WTC11 (cell line): Measurements from ENCODE around the gene MARK2. TPM values are rescaled to one million over a fixed set of nuclear protein-coding genes. Genes with fewer than 3 reads are reported as not detected.

Experiments used
- ATAC-seq: fragments of 200-7000 bp; cut with Tn5 transposase; 2 replicates; pipeline ENCODE4 v1.10.0; 2021; ENCODE audit warnings: mild to moderate bottlenecking, moderate library complexity
- CTCF ChIA-PET: fragments of 300-600 bp; sonication (Branson Sonifier 250); formaldehyde crosslinking; loops from one replicate; lab custom pipeline; 2021; ENCODE audit warnings: antibody characterized with exemption; lab: Charles Lee
- POLR2A ChIA-PET: fragments of 350-600 bp; sonication (Branson Sonifier 250); formaldehyde crosslinking; loops from one replicate; lab custom pipeline; 2021; ENCODE audit warnings: antibody characterized with exemption; lab: Charles Lee
- DNase-seq: peaks from one replicate; pipeline ENCODE4 v3.0.0; 2021; ENCODE audit warnings: low spot score
- H3K27ac Mint-ChIP-seq: 2 replicates; pipeline ENCODE4 v1.8.0; 2021; ENCODE audit warnings: mixed read lengths
- H3K27me3 Mint-ChIP-seq: 2 replicates; pipeline ENCODE4 v1.8.0; 2021; ENCODE audit warnings: low read depth, mild to moderate bottlenecking, moderate library complexity, mixed read lengths
- H3K36me3 Mint-ChIP-seq: 2 replicates; pipeline ENCODE4 v1.8.0; 2021; ENCODE audit warnings: mixed read lengths
- H3K4me1 Mint-ChIP-seq: 2 replicates; pipeline ENCODE4 v1.8.0; 2022; ENCODE audit warnings: mixed read lengths
- H3K4me3 Mint-ChIP-seq: 2 replicates; pipeline ENCODE4 v1.8.0; 2021; ENCODE audit warnings: mild to moderate bottlenecking, moderate library complexity, mixed read lengths
- H3K9me3 Mint-ChIP-seq: 2 replicates; pipeline ENCODE4 v1.8.0; 2021; ENCODE audit warnings: mixed read lengths
- ATF1 ChIP-seq: sonication (generic); formaldehyde crosslinking; IDR thresholded peaks from 2 replicates; pipeline ENCODE4 v1.8.1; 2023; ENCODE audit warnings: mild to moderate bottlenecking, moderate library complexity, missing genetic modification reagents
- ATF2 ChIP-seq: sonication (generic); formaldehyde crosslinking; IDR thresholded peaks from 2 replicates; pipeline ENCODE4 v1.8.1; 2022; ENCODE audit warnings: low read depth, missing genetic modification reagents, borderline replicate concordance
- ATF3 ChIP-seq: sonication (generic); formaldehyde crosslinking; conservative IDR thresholded peaks from 2 replicates; pipeline ENCODE4 v1.8.1; 2022; ENCODE audit warnings: mild to moderate bottlenecking, missing genetic modification reagents
- ELF4 ChIP-seq: sonication (generic); formaldehyde crosslinking; IDR thresholded peaks from 2 replicates; pipeline ENCODE4 v1.8.1; 2022; ENCODE audit warnings: low read depth, mild to moderate bottlenecking, moderate library complexity, missing genetic modification reagents
- EMX1 ChIP-seq: fragments of 250-450 bp; sonication (Bioruptor Pico); IDR thresholded peaks from 2 replicates; pipeline ENCODE4 v1.8.0; 2021; ENCODE audit warnings: mild to moderate bottlenecking
- FOXK1 ChIP-seq: sonication (generic); formaldehyde crosslinking; IDR thresholded peaks from 2 replicates; pipeline ENCODE4 v1.8.0; 2022; ENCODE audit warnings: mild to moderate bottlenecking, moderate library complexity, missing genetic modification reagents
- FOXP1 ChIP-seq: sonication (generic); formaldehyde crosslinking; IDR thresholded peaks from 2 replicates; pipeline ENCODE4 v1.8.0; 2022; ENCODE audit warnings: missing genetic modification reagents, mild to moderate bottlenecking, moderate library complexity, borderline replicate concordance
- IRF2 ChIP-seq: sonication (generic); formaldehyde crosslinking; IDR thresholded peaks from 2 replicates; pipeline ENCODE4 v1.8.0; 2022; ENCODE audit warnings: low read depth, missing genetic modification reagents, borderline replicate concordance
- KAT7 ChIP-seq: sonication (generic); formaldehyde crosslinking; IDR thresholded peaks from 2 replicates; pipeline ENCODE4 v1.8.1; 2023; ENCODE audit warnings: missing genetic modification reagents, mild to moderate bottlenecking, borderline replicate concordance
- MAX ChIP-seq: sonication (generic); formaldehyde crosslinking; IDR thresholded peaks from 2 replicates; pipeline ENCODE4 v1.8.0; 2022; ENCODE audit warnings: mild to moderate bottlenecking, missing genetic modification reagents
- MXD4 ChIP-seq: fragments of 250-450 bp; sonication (Bioruptor Pico); IDR thresholded peaks from 2 replicates; pipeline ENCODE4 v1.8.0; 2021; ENCODE audit warnings: mild to moderate bottlenecking, moderate library complexity, borderline replicate concordance
- PRRX2 ChIP-seq: fragments of 250-450 bp; sonication (Bioruptor Pico); IDR thresholded peaks from 2 replicates; pipeline ENCODE4 v1.8.0; 2021; ENCODE audit warnings: mild to moderate bottlenecking
- TEAD1 ChIP-seq: sonication (generic); formaldehyde crosslinking; IDR thresholded peaks from 2 replicates; pipeline ENCODE4 v1.8.0; 2022; ENCODE audit warnings: mild to moderate bottlenecking, missing genetic modification reagents
- ZNF138 ChIP-seq: sonication (generic); formaldehyde crosslinking; conservative IDR thresholded peaks from 2 replicates; pipeline ENCODE4 v1.8.1; 2022; ENCODE audit warnings: mild to moderate bottlenecking, moderate library complexity, missing genetic modification reagents
- ZNF396 ChIP-seq: fragments of 250-450 bp; sonication (Bioruptor Pico); IDR thresholded peaks from 2 replicates; pipeline ENCODE4 v1.8.0; 2021; ENCODE audit warnings: mild to moderate bottlenecking, moderate library complexity, borderline replicate concordance
- ZNF416 ChIP-seq: fragments of 250-450 bp; sonication (Bioruptor Pico); IDR thresholded peaks from 2 replicates; pipeline ENCODE4 v1.9.0; 2021; ENCODE audit warnings: mild to moderate bottlenecking, inconsistent platforms
- ZNF425 ChIP-seq: fragments of 250-450 bp; sonication (Bioruptor Pico); conservative IDR thresholded peaks from 2 replicates; pipeline ENCODE4 v1.9.0; 2021; ENCODE audit warnings: mild to moderate bottlenecking
- ZSCAN18 ChIP-seq: fragments of 250-450 bp; sonication (Bioruptor Pico); IDR thresholded peaks from 2 replicates; pipeline ENCODE4 v2.1.2; 2022; ENCODE audit warnings: mild to moderate bottlenecking, moderate library complexity
- total RNA-seq: library from RNA; stranded (reverse); gene quantifications from 3 replicates; pipeline ENCODE4 v1.2.3, GENCODE V29; 2021
- TF ChIP-seq, protein P1 (sequence below): sonication (generic); formaldehyde crosslinking; IDR thresholded peaks from 2 replicates; pipeline ENCODE4 v1.8.0; 2022; ENCODE audit warnings: mild to moderate bottlenecking, missing genetic modification reagents
- TF ChIP-seq, protein P2 (sequence below): fragments of 250-450 bp; sonication (Bioruptor Pico); IDR thresholded peaks from 2 replicates; pipeline ENCODE4 v1.9.0; 2021; ENCODE audit warnings: moderate library complexity, mild to moderate bottlenecking, inconsistent platforms, borderline replicate concordance

MARK2 gene
- total RNA-seq, 1 experiment from 2014 or later: 57.4 TPM

- TF ChIP-seq, protein P1, sequence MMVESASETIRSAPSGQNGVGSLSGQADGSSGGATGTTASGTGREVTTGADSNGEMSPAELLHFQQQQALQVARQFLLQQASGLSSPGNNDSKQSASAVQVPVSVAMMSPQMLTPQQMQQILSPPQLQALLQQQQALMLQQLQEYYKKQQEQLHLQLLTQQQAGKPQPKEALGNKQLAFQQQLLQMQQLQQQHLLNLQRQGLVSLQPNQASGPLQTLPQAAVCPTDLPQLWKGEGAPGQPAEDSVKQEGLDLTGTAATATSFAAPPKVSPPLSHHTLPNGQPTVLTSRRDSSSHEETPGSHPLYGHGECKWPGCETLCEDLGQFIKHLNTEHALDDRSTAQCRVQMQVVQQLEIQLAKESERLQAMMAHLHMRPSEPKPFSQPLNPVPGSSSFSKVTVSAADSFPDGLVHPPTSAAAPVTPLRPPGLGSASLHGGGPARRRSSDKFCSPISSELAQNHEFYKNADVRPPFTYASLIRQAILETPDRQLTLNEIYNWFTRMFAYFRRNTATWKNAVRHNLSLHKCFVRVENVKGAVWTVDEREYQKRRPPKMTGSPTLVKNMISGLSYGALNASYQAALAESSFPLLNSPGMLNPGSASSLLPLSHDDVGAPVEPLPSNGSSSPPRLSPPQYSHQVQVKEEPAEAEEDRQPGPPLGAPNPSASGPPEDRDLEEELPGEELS: no peak
- TF ChIP-seq, protein P2, sequence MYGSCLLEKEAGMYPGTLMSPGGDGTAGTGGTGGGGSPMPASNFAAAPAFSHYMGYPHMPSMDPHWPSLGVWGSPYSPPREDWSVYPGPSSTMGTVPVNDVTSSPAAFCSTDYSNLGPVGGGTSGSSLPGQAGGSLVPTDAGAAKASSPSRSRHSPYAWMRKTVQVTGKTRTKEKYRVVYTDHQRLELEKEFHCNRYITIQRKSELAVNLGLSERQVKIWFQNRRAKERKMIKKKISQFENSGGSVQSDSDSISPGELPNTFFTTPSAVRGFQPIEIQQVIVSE: no peak
- TF ChIP-seq ATF1 (no peak), ZNF416 (CRISPR knock-in tag) (no peak), ELF4 (CRISPR knock-in tag) (no peak), EMX1 (CRISPR knock-in tag) (no peak), TEAD1 (CRISPR knock-in tag) (no peak), ZNF138 (CRISPR knock-in tag) (no peak)
These were observed 34.4 kb downstream of the MARK2 start (continued) for GRCh38 chr11:63873311-63873710.

DNA sequence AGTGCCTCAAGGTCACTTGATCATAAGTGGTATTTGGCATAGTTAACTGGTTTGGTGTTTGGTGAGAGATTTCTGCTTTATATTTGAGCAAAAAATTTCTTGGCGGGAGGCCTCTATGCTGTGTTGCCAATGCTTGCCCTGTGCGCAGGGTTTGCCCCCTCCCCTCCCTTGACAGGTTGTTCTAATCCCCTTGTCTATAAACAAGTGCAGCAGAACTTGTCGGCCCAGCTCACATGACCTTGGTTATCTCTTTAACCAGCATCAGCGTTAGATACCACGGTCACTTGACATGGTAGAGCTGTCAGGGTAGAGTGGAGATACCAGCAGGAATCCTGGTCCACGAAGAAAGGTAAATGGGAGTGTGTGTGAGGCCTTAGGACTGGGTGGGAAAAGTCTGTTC is 35.6 kb downstream of the MARK2 start:
- ATAC-seq (no peak), DNase-seq (no peak)
- Mint-ChIP-seq H3K9me3 (no peaks in the 10 kb centered on the region), H3K27ac (no peak overlapping the region; the same call in 1 of the 2 replicates), H3K27me3 (no peaks in the 10 kb centered on the region; the same call in 1 of the 2 replicates), H3K4me1 (peaks cover 51% of the 10 kb centered on the region), H3K4me3 (no peak overlapping the region), H3K36me3 (peaks cover 5% of the 10 kb centered on the region; the same call in 1 of the 2 replicates)
- CTCF ChIA-PET: interaction anchor here (0.6 to 1.2 kb wide), 4 partner anchors 32 to 121 kb away, joined by 3 to 4 read pairs (median 3); no protein-coding TSS in a partner anchor
- TF ChIP-seq ZNF425: no peak
- no peak for TF ChIP-seq MXD4 (CRISPR knock-in tag)
- TF ChIP-seq ATF3 (CRISPR knock-in tag): no peak
- no peak for TF ChIP-seq KAT7 (CRISPR knock-in tag)
- no peak for TF ChIP-seq EMX1 (CRISPR knock-in tag)
- POLR2A ChIA-PET: no interaction called here

- Mint-ChIP-seq H3K4me1 (peaks cover 51% of the 10 kb centered on the region), H3K9me3 (no peaks in the 10 kb centered on the region), H3K27me3 (no peaks in the 10 kb centered on the region; the same call in 1 of the 2 replicates), H3K36me3 (peaks cover 5% of the 10 kb centered on the region; the same call in 1 of the 2 replicates), H3K27ac (0 out of 2 replicates have a peak overlapping the region, but pooled peaks have one; percentile 15), H3K4me3 (no peak overlapping the region)
- TF ChIP-seq ATF3 (CRISPR knock-in tag): no peak
- no peak for TF ChIP-seq FOXP1 (CRISPR knock-in tag)
- no peak for TF ChIP-seq ZSCAN18
- TF ChIP-seq ZNF396 (CRISPR knock-in tag): no peak
- TF ChIP-seq PRRX2: no peak
- TF ChIP-seq KAT7 (CRISPR knock-in tag): no peak
- TF ChIP-seq MXD4 (CRISPR knock-in tag): no peak
- no peak for TF ChIP-seq MAX (CRISPR knock-in tag)
- TF ChIP-seq ATF2 (CRISPR knock-in tag): no peak
- TF ChIP-seq FOXK1 (CRISPR knock-in tag): no peak
- no peak for TF ChIP-seq IRF2 (CRISPR knock-in tag)
- ChIA-PET POLR2A (no interaction called here), CTCF (interaction anchor here (1.2 to 2.2 kb wide), 3 partner anchors 31 to 45 kb away, joined by 4 to 12 read pairs (median 4); partner anchors contain the start of gene MARK2)
- DNase-seq (no peak), ATAC-seq (no peak)
These were observed 36.7 kb downstream of the MARK2 start for GRCh38 chr11:63875506-63876065.
